Hematopoietic multipotent progenitor cell treated with erythropoietin and hydrocortisone succinate and interleukin-3 and kit ligand, for 15 days (in vitro differentiated cells): ENCODE results near the gene LAMA5.

Source experiments
- DNase-seq: peaks from one replicate; pipeline ENCODE4 v3.0.0-alpha.2; 2015; ENCODE audit warnings: low spot score

LAMA5 gene

GRCh38 chr20:62372042-62372993 lies 5.2 kb upstream of the LAMA5 start:
- no peak for DNase-seq

- no peak for DNase-seq
These were observed 4.5 kb upstream of the LAMA5 start for GRCh38 chr20:62371588-62372041.

DNA sequence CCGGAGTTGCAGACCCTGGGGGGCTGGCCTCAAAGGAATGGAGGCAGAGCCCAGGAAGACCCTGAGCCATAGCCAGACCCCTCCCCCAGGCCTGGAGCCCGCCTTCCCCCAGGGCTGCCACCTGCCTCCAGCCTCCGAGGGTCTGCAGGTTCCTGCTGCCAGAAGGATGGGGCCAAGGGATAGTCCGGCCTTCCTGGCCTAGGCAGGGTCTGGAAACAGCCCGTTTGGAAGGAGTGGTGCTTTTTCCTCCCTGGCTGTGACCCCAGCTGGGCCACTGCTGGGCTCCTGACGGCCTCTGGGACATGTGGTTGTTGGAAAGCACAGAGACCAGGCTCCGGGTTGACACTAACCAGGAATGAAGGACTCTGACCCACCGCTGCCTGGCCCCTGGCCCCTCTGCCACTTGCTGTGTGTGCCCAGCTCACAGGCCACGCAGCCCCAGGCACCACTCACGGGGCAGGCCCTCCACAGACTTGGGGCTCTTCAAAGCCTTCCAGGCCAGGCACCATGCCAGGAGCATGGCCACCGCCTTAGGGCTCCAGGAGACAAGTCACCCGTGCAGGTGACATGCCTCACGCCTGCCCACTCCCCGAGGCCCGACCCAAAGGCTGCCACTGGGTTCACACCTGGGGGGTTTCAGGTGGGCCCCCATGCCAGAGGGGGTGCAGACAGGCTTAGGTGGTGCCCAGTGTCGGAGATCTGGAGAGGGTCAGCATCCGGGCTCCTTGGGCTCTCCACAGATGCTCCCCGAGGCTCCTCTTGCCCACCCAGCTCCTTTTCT lies 3.9 kb upstream of the LAMA5 start:
- no peak for DNase-seq

GRCh38 chr20:62370115-62370806 lies 3.1 kb upstream of the LAMA5 start:
- DNase-seq, result no peak

- DNase-seq, result no peak
These were observed 2.7 kb upstream of the LAMA5 start for GRCh38 chr20:62369815-62370114.

DNA sequence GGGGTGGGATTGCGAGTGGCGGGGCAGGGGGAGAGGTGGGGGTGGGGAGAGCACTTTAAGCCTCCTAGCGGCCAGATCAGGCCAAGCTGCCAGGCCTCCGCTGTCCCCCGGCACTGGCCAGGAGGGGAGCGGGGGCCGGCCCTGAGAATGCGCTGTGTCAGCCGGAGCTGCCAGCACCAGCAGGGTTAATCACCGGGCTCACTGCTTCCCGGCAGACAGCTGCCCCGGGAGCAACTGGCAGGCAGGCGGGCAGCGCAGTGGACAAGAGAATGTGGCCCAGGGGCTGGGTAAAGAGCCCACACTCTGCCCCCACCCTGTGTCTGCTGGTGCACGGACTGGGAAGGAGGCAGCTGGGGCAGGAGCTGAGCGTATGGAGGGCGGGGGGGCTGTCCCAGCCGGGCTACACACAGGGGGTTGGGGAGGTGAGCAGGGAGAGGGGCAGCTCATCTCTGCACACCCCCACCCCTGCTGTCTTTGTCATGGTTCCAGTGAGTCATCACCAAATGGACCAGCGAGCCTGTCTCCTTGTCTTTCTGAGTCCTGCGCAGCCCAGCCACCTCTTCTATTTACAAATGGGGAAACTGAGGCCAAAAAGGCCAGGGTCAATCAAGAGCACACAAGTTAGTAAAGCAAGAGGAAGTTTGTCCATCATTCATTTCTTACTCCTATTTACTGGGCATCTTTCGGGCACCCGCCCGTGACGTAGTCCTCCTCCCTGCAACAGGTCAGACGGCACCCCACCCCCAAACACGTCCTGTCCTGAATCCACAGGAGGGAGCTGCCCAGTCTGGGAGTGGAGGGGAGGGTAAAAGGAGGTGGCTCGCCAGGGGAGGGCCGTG lies 2.1 kb upstream of the LAMA5 start:
- no peak for DNase-seq

DNA sequence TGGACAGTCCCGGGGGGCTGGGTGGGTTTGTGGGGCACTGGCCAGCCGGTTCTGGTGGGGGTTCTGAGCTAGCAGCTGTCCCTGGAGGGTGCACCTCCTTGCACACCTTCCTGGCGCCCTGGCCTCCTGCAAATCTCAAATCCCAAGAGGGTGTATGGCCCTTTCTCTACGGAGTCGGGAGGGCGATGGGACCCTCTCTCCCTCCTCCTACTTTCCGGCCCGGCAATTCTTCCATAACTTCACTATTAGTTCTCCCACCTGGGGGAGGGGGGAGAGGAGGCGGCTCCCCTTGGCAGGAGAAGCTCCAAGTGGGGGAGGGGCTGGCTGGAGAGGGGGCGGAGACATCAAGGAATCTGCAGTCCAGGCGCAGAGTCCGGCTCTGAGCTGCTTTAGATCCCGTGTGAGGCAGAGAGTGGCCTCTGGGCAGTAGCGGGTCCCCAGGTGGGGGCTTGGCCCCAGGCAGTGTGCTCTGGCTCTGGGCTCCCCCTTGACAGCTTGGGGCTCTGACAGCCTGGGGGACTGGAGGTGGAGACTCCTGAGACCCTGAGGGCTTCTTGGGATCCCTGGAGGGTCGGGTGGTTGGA lies 1.4 kb upstream of the LAMA5 start:
- no peak for DNase-seq

- DNase-seq, result no peak
These were observed 700 bp upstream of the LAMA5 start for GRCh38 chr20:62367633-62368391.

DNA sequence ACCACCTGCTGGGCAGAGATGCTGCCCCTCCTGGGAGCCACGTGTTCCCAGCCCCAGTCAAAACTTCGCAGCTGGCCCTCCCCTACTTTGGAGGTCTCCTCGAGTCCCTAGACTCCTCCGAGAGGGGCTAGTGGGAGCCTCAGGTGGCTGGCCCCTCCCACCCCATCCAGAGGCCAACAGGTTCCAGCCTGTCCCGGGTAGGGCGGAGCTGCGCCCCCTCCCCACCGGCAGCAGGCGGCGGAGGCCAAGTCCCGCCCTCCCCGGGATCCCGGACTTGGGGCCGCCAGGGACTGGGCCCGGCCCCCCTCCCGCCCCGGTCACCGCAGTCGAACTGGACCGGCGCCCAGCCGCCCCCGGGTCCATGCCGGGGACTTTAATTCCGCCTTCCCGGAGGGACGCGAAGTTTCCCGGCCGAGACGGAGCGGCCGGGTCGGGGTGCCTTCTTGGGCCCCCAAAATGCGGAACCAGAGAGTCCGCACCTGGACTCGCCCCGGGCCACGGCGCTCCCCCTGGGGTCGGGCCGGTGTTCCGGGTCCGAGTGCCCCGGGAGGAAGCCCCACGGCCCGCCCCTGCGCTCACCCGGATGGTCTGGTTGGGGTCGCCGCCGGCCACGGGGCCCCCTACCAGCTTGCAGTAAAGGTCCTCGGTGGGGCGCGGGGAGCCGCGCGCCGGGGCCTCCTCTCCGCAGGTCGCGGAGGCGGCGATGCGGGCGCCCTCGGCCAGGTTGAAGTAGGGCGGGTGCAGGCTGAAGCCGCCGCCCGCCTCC lies 559 bp downstream of the LAMA5 start:
- DNase-seq, result no peak

DNA sequence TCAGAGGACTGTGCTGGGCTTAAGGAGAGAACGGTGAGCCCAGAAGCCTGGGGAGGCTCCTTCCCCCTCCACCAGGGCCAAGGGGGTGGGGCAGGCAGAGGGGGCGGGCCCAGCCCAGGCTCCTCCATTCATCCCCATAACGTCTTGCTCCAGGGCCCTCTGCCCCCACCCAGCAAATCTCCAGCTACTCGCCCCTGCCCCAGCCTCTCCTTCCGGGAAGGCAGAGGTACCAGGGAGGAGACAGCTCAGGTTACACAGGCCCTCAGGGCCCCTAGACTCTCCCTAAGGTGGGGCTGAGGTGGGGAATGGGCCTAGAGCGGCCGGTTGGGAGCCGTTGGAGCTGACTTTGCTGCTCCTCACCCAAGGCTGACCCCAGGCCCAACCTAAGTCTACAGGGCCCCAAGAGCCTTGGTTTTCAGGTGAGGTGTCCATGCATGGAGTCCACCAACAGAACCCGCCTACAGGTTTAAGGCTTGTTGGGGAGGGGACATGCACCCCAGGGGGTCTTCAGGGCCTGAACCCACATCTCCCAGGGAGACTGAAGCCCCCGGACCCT lies 1.2 kb downstream of the LAMA5 start:
- no peak for DNase-seq

DNA sequence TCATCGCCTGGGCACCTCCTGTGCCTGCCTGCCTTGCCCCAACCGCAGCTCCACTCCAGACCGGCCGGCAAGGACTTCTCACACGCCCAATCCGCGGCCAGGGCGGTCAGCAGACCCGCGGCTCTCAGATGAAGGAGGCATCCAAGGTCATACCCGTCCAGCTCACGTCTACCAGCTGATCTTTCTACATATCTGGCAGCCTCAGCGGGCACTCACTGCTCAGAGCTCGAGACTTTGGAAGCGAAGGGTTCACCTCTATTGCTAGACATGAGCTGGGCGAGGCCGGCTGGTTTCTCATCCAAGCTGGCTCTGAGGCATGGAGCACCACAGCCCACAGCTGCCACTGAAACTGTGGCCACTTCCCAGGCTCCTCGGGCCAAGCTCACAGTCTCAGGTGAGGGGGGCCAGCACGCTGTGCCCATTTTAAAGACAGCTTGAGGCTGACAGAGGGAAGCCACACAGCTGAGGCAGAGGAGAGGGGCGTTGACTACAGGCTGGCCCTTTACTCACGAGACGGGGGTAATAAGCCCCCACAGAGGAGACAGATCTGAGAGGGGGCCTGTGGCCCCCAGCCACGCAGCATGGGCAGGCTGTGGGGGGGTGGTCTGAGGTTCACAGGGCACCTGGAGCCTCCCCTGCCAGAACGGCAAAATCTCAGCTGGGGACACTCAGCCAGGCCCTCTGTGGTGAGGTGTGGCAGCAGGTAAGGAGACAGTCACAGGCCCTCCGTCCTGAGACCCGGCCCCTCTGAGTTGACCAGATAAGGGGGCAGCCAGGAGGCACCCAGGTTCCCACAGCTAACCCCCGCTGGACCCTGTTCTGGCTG lies 2.0 kb downstream of the LAMA5 start:
- DNase-seq, result no peak

GRCh38 chr20:62363920-62364851 lies 2.9 kb downstream of the LAMA5 start:
- no peak for DNase-seq

DNA sequence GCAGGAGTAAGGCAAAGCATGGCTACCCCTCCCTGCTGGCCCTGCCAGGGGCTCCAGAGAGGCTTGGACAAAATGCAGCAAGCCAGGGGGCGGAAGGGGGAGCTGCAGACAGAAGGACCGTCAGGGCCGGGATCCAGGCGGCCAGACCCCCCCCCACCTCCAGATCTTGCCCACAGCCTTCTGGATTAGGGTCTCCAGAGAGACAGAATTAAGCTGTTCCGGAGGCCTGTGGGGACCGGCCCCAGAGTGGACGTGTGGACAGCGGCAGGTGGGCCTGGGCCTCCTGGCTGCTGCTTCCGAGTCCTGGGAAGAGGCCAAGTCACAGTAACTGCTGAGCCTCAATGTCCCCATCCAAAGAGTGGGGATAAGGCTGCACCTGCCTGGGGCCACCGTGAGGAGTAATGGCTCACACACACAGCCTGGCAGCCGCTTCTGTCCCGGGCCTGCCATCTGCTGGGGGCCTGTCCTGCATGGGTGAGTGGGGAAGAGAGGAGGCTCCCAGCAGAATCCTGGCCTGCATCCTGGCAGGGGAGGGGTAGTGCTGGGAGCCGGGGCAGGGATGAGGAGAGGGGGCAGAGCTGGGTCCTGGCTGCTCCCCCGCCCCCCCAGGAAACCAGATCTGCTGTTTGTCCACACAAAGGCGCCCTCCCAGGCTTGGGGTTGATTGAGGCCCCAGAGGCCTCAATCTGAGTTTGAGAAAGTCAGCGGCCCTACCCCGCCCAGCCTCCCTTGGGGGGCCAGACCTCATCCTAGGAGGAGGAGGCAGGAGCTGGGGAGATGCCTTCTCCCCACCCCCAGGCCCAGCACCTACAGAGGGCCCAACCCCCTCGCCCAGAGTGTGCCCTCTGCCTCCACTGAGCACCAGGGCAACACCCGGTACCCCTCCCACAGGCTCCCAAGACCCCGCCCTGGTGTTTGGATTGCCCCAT lies 3.9 kb downstream of the LAMA5 start:
- DNase-seq, result no peak

DNA sequence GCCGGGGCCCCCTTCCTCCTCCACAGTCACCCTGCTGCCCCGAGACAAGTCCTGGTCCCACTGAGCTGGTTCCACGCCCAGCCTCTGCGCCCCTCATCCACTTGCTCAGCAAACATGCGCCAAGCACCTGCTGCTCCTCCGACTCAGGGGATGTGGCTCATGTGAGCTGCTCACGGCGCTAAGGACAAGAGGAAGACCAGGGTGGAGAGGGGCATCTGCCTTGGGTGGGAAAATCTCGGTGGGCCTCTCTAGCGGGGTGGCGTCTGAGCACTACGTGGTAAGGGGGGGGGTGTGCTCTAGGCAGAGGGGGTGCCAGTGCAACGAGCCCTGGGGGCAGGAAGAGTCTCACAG lies 4.5 kb downstream of the LAMA5 start:
- no peak for DNase-seq

DNA sequence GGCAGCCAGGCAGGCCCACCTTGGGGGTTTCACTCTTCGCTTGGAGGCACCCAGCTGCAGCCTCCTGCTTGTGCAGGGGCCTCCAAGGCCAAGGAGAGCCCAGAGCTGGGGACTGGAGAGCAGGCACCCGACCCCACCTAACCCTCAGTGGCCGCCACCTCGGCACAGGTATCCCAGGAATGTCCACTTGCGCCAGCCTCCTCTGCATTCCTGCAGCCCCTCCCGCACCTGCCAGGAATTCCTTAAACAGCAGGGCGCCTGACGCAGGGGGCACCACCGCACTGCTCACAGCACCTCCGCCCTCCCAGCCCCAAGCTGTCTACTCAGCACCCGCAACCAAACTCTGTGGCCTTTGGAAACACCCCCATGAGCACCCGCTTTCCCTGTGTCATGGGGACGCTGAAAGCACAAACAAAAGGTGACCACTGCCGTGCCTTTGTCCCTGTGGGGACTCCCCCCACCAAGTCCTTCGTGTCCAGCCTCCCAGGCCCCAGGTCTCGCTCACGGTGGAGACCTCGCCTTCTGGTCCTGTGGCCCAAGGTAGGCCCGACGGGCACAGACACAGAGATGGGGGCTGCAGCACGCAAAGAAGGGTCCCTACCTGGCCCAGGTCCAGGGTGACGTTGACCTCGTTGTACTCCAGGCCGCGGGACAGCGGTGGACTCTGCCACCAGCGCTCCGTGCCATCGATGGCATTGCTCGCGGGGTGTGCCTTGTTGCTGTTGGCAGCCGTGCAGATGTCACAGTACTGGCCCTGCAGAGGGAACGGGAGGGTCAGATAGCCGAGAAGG lies 5.1 kb downstream of the LAMA5 start:
- no peak for DNase-seq
